ACC112 (cell line): ENCODE measurements around the gene GCNT3.
"Not testable (repeated sequence)": the region's sequence is repeated elsewhere in the genome, so short reads cannot be mapped to it uniquely, and the experiment has no call there.

Experiments used
- H2AFZ ChIP-seq: fragments of 200-600 bp; sonication (generic); one replicate; pipeline ENCODE4 v1.6.0; 2017; ENCODE audit warnings: antibody characterized with exemption, low read length; ENCODE audit not compliant: unreplicated experiment
- H3K27ac ChIP-seq: fragments of 200-600 bp; sonication (generic); 2 replicates; pipeline ENCODE4 v1.5.1; 2014; ENCODE audit warnings: low read depth, mild to moderate bottlenecking, antibody characterized with exemption, low read length, moderate library complexity
- H3K27me3 ChIP-seq: fragments of 200-600 bp; sonication (generic); 2 replicates; pipeline ENCODE4 v1.6.1; 2014; ENCODE audit warnings: mild to moderate bottlenecking, antibody characterized with exemption, low read length, moderate library complexity, mixed read lengths; ENCODE audit not compliant: insufficient read depth
- H3K36me3 ChIP-seq: fragments of 200-600 bp; sonication (generic); 2 replicates; pipeline ENCODE4 v1.6.1; 2016; ENCODE audit warnings: mild to moderate bottlenecking, antibody characterized with exemption, low read length, moderate library complexity, mixed read lengths; ENCODE audit not compliant: insufficient read depth
- H3K4me1 ChIP-seq: fragments of 200-600 bp; sonication (generic); one replicate; pipeline ENCODE4 v1.6.1; 2016; ENCODE audit warnings: low read length, mixed read lengths; ENCODE audit not compliant: insufficient read depth, unreplicated experiment, control insufficient read depth
- H3K4me3 ChIP-seq: fragments of 200-600 bp; sonication (generic); 2 replicates; pipeline ENCODE4 v1.5.1; 2014; ENCODE audit warnings: mild to moderate bottlenecking, low read depth, low read length
- H3K79me2 ChIP-seq: fragments of 200-600 bp; sonication (generic); one replicate; pipeline ENCODE4 v1.6.0; 2016; ENCODE audit warnings: low read length; ENCODE audit not compliant: control insufficient read depth, unreplicated experiment, insufficient read depth

Gene GCNT3

DNA sequence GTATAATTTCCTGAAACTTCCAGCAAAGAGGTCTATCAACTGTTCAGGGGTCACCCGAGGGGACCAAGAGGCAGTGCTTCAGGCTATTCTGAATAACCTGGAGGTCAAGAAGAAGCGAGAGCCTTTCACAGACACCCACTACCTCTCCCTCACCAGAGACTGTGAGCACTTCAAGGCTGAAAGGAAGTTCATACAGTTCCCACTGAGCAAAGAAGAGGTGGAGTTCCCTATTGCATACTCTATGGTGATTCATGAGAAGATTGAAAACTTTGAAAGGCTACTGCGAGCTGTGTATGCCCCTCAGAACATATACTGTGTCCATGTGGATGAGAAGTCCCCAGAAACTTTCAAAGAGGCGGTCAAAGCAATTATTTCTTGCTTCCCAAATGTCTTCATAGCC lies 6.8 kb downstream of the GCNT3 start:
- H3K27ac ChIP-seq: no peak overlapping the region
- H3K4me1 ChIP-seq: no peaks in the 10 kb centered on the region

DNA sequence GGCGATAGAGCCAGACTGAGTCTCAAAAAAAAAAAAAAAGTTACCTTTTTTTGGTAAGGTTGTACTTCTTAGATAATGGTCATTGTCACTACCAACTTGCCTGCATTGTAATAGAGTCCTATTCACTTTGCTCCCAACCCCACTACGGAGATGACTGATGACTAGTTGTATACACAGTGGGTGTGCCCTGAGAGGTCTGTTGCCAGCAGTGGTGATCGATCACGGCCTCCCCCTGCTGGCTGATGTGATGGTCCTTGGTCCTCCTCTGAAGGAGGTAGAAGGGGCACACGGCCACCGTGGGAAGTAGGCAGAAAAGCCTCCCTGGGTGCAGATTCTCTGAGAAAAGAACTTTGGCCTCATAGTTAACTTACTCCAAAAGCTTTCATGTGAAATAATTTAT lies 10.7 kb downstream of the GCNT3 start:
- no peaks in the 10 kb centered on the region for H3K79me2 ChIP-seq
- H3K4me3 ChIP-seq: no peak overlapping the region
- no peak overlapping the region for H3K27ac ChIP-seq
- no peaks in the 10 kb centered on the region for H3K4me1 ChIP-seq
- no peak overlapping the region for H2AFZ ChIP-seq
- peaks cover 34% of the 10 kb centered on the region for H3K27me3 ChIP-seq
- H3K36me3 ChIP-seq: no peaks in the 10 kb centered on the region

More for the DNA sequence above, 6.8 kb downstream of the GCNT3 start:
- H3K36me3 ChIP-seq: no peaks in the 10 kb centered on the region
- no peaks in the 10 kb centered on the region for H3K79me2 ChIP-seq
- no peak overlapping the region for H3K4me3 ChIP-seq
- no peak overlapping the region for H2AFZ ChIP-seq
- H3K27me3 ChIP-seq: peaks cover 36% of the 10 kb centered on the region

GRCh38 chr15:59632714-59633113 lies 21.1 kb downstream of the GCNT3 start:
- no peak overlapping the region for H3K4me3 ChIP-seq
- H3K27me3 ChIP-seq: no peaks in the 10 kb centered on the region
- H3K4me1 ChIP-seq: no peaks in the 10 kb centered on the region
- H2AFZ ChIP-seq: no peak overlapping the region
- peaks cover 5% of the 10 kb centered on the region; the same call in 1 of the 2 replicates for H3K36me3 ChIP-seq
- no peaks in the 10 kb centered on the region for H3K79me2 ChIP-seq
- H3K27ac ChIP-seq: no peak overlapping the region

DNA sequence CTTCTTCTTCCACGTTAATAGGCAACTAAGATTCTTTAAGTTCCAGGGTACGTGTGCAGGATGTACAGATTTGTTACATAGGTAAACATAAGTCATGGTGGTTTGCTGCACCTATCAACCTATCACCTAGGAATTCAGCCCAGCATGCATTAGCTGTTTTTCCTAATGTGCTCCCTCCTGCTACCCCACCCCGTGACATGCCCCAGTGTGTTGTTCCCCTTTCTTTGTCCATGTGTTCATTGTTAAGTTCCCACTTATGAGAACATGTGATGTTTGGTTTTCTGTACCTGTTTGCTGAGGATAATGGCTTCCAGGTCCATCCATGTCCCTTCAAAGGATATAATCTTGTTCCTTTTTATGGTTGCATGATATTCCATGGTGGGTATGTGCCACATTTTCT lies 24.6 kb downstream of the GCNT3 start:
- Histone ChIP-seq H3K4me3 (no peak overlapping the region), H3K27me3 (no peaks in the 10 kb centered on the region), H3K27ac (no peak overlapping the region), H3K4me1 (no peaks in the 10 kb centered on the region), H2AFZ (no peak overlapping the region), H3K79me2 (no peaks in the 10 kb centered on the region), H3K36me3 (peaks cover 16% of the 10 kb centered on the region)

DNA sequence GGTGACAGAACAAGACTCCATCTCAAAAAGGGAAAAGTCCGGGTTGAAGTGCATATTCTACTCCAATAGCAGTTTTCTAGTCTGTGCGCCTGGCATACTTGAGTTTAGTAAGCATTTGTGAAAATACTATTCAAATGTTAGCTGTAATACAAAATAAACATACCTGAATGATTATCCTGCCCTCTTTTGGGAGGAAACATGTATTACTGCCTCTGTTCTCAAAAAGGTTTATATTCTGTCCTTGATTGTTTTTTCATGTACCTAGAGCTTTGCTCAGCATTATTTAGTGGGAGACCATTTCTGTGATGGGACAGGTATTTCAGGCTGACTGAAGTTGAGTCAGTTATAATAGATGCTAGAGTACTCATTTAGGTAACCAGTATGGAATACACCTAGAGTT lies 25.9 kb downstream of the GCNT3 start:
- H3K79me2 ChIP-seq, H3K27ac ChIP-seq, H3K4me1 ChIP-seq, H3K27me3 ChIP-seq, H3K4me3 ChIP-seq, H2AFZ ChIP-seq: not testable (repeated sequence)
- peaks cover 26% of the 10 kb centered on the region for H3K36me3 ChIP-seq

GRCh38 chr15:59642351-59642750 lies 30.8 kb downstream of the GCNT3 start:
- Histone ChIP-seq H3K36me3 (peaks cover 25% of the 10 kb centered on the region; the same call in 1 of the 2 replicates), H3K4me3 (no peak overlapping the region), H3K4me1 (no peaks in the 10 kb centered on the region), H3K27ac (no peak overlapping the region), H3K79me2 (no peaks in the 10 kb centered on the region), H2AFZ (no peak overlapping the region), H3K27me3 (no peaks in the 10 kb centered on the region)

GRCh38 chr15:59644756-59645155 lies 33.2 kb downstream of the GCNT3 start:
- Histone ChIP-seq H2AFZ (no peak overlapping the region), H3K27me3 (no peaks in the 10 kb centered on the region), H3K4me1 (no peaks in the 10 kb centered on the region), H3K36me3 (peaks cover 25% of the 10 kb centered on the region), H3K4me3 (no peak overlapping the region), H3K27ac (no peak overlapping the region), H3K79me2 (no peaks in the 10 kb centered on the region)

DNA sequence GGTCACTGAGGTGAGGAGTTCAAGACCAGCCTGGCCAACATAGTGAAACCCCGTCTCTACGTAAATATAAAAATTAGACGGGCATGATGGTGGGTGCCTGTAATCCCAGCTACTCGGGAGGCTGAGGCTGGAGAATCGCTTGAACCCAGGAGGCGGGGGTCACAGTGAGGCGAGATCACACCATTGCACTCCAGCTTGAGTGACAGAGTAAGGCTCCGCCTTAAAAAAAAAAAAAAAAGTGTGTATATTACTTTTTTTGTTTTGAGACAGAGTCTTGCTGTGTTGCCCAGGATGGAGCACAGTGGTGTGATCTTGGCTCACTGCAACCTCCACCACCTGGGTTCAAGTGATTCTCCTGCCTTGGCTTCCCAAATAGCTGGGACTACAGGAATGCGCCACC lies 34.2 kb downstream of the GCNT3 start:
- H3K27me3 ChIP-seq, H3K4me3 ChIP-seq, H3K79me2 ChIP-seq, H3K27ac ChIP-seq, H3K4me1 ChIP-seq, H2AFZ ChIP-seq: not testable (repeated sequence)
- H3K36me3 ChIP-seq: peaks cover 27% of the 10 kb centered on the region

DNA sequence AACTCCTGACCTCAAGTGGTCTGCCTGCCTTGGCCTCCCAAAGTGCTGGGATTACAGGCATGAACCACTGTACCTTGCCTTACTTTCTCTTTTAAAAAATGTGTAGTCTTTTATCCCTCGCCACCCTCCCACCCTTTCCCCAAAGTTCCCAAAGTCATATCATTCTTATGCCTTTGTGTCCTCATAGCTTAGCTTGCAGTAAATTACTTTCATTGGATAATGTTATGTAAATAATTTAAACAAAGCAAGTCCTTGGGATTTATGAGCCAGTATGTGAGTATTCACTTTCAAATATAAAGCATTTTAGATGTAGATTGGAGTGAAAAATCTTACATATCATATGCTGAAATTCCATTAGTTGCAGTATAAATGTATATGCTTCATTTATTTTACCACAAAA lies 34.7 kb downstream of the GCNT3 start:
- H3K27ac ChIP-seq: no peak overlapping the region
- H3K4me1 ChIP-seq: no peaks in the 10 kb centered on the region
- H3K4me3 ChIP-seq: no peak overlapping the region
- H2AFZ ChIP-seq: no peak overlapping the region
- H3K79me2 ChIP-seq: no peaks in the 10 kb centered on the region
- H3K36me3 ChIP-seq: peaks cover 22% of the 10 kb centered on the region
- H3K27me3 ChIP-seq: no peaks in the 10 kb centered on the region

- Histone ChIP-seq H3K27me3 (no peaks in the 10 kb centered on the region), H3K36me3 (peaks cover 20% of the 10 kb centered on the region), H2AFZ (no peak overlapping the region), H3K79me2 (peaks cover 5% of the 10 kb centered on the region), H3K27ac (no peak overlapping the region), H3K4me3 (no peak overlapping the region), H3K4me1 (no peaks in the 10 kb centered on the region)
Observed at GRCh38 chr15:59647085-59647484, 35.5 kb downstream of the GCNT3 start.

GRCh38 chr15:59649603-59650002 lies 38.0 kb downstream of the GCNT3 start:
- Histone ChIP-seq H3K79me2 (peaks cover 29% of the 10 kb centered on the region), H3K4me1 (no peaks in the 10 kb centered on the region), H2AFZ (no peak overlapping the region), H3K36me3 (peaks cover 38% of the 10 kb centered on the region), H3K27me3 (no peaks in the 10 kb centered on the region), H3K4me3 (no peak overlapping the region), H3K27ac (no peak overlapping the region)
